Ascending aorta (tissue), 2 donors: ENCODE data around the gene RPS6KA2. TPM values are rescaled to one million over a fixed set of nuclear protein-coding genes. Genes with fewer than 3 reads are reported as not detected.

ENCODE experiments used
- DNase-seq, 2 donors: peaks; one replicate each; pipeline ENCODE4 v3.0.0-alpha.2; 2019; ENCODE audit warnings: low spot score in 2 of 2
- H3K27ac ChIP-seq, 2 donors: fragments of 200-600 bp; sonication (generic); one replicate each; pipeline ENCODE4 v1.5.1; 2016 to 2017; ENCODE audit warnings: mild to moderate bottlenecking in 1 of 2
- H3K27me3 ChIP-seq: fragments of 200-600 bp; sonication (generic); one replicate; pipeline ENCODE4 v1.5.1; 2017
- H3K36me3 ChIP-seq, 2 donors: fragments of 200-600 bp; sonication (generic); one replicate each; pipeline ENCODE4 v1.5.1; 2016
- H3K4me1 ChIP-seq, 2 donors: fragments of 200-600 bp; sonication (generic); one replicate each; pipeline ENCODE4 v1.5.1; 2016 to 2017; ENCODE audit warnings: mild to moderate bottlenecking in 1 of 2
- H3K4me3 ChIP-seq, 2 donors: fragments of 200-600 bp; sonication (generic); one replicate each; pipeline ENCODE4 v1.5.1; 2016 to 2017; ENCODE audit warnings: mild to moderate bottlenecking in 1 of 2
- H3K9me3 ChIP-seq, 2 donors: fragments of 200-600 bp; sonication (generic); one replicate each; pipeline ENCODE4 v1.5.1; 2016
- CTCF ChIP-seq, 3 experiments: fragments of 200-600 bp in 2 of 3; fragments of 450-650 bp in 1 of 3; sonication (generic) in 2 of 3; IDR thresholded peaks; one replicate each; pipeline ENCODE4 v1.5.1; 2016 to 2019; ENCODE audit warnings: antibody characterized with exemption in 3 of 3, mild to moderate bottlenecking in 1 of 3, moderate library complexity in 1 of 3
- intact Hi-C: fragments of 100-400 bp; cut with DNase I; formaldehyde crosslinking; loops from one replicate; pipeline ENCODE4 v1.15.1; 2023
- total RNA-seq: library from RNA; depleted of rRNA; stranded (reverse); fragments of >200 nt; gene quantifications from one replicate; pipeline ENCODE4 v1.1.0, GENCODE V29; 2016

The RPS6KA2 gene
- total RNA-seq, 1 donor from 2014 or later, result 196 TPM

DNA sequence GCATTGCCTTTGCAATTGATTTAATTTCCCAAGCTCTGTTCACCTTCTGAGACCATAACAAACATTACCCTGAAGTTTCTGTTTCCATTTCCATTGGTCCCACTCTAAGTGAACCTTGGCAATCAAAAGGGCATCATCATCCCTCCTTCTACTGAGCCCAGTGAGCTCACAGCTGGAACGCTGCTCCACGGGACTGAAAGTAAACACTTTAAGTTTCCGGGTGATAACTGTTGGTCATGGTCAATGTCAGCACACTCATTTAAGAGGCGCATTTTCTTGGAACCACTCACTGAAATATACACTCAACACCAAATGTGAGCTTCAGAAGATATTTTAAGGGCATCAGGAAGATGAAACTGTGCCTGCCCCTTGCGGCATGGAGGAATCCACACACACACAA is 37.1 kb upstream of the RPS6KA2 start:
- H3K9me3 ChIP-seq, result no peaks in the 10 kb centered on the region
- intact Hi-C loops, result no loop called here
- H3K27me3 ChIP-seq, result no peaks in the 10 kb centered on the region
- DNase-seq, result no peak
- no peaks in the 10 kb centered on the region for H3K4me1 ChIP-seq
- H3K27ac ChIP-seq, result no peak overlapping the region
- H3K36me3 ChIP-seq, result no peaks in the 10 kb centered on the region
- no peak for TF ChIP-seq CTCF (IDR thresholded peaks at IDR 0.05)
- no peak overlapping the region for H3K4me3 ChIP-seq

GRCh38 chr6:166663568-166663967 is 36.5 kb upstream of the RPS6KA2 start:
- Histone ChIP-seq H3K9me3 (no peaks in the 10 kb centered on the region), H3K4me1 (no peaks in the 10 kb centered on the region), H3K27me3 (no peaks in the 10 kb centered on the region), H3K4me3 (no peak overlapping the region), H3K27ac (no peak overlapping the region), H3K36me3 (no peaks in the 10 kb centered on the region)
- TF ChIP-seq CTCF (IDR thresholded peaks at IDR 0.05), result no peak
- intact Hi-C loops, result no loop called here
- DNase-seq, result no peak

GRCh38 chr6:166662690-166663089 is 35.6 kb upstream of the RPS6KA2 start:
- DNase-seq, result no peak
- Histone ChIP-seq H3K27ac (no peak overlapping the region), H3K4me3 (no peak overlapping the region), H3K9me3 (no peaks in the 10 kb centered on the region), H3K27me3 (no peaks in the 10 kb centered on the region), H3K36me3 (no peaks in the 10 kb centered on the region), H3K4me1 (no peaks in the 10 kb centered on the region)
- intact Hi-C loops, result no loop called here
- TF ChIP-seq CTCF (IDR thresholded peaks at IDR 0.05), result no peak

GRCh38 chr6:166661327-166662085 is 34.5 kb upstream of the RPS6KA2 start:
- Histone ChIP-seq H3K36me3 (no peaks in the 10 kb centered on the region), H3K9me3 (no peaks in the 10 kb centered on the region), H3K4me1 (no peaks in the 10 kb centered on the region), H3K27me3 (no peaks in the 10 kb centered on the region), H3K27ac (no peak overlapping the region), H3K4me3 (no peak overlapping the region)
- intact Hi-C loops, result no loop called here
- TF ChIP-seq CTCF (IDR thresholded peaks at IDR 0.05), result no peak
- no peak for DNase-seq

GRCh38 chr6:166660157-166660688 is 33.2 kb upstream of the RPS6KA2 start:
- Histone ChIP-seq H3K36me3 (no peaks in the 10 kb centered on the region), H3K27me3 (no peaks in the 10 kb centered on the region), H3K9me3 (no peaks in the 10 kb centered on the region), H3K4me3 (no peak overlapping the region), H3K27ac (no peak overlapping the region), H3K4me1 (no peaks in the 10 kb centered on the region)
- intact Hi-C loops, result no loop called here
- no peak for TF ChIP-seq CTCF (IDR thresholded peaks at IDR 0.05)
- no peak for DNase-seq
